Measurements from ENCODE around the gene MITF. TPM values are rescaled to one million over a fixed set of nuclear protein-coding genes. Genes with fewer than 3 reads are reported as not detected.

MITF gene
- total RNA-seq, 4 donors from 2014 or later = 2.1 to 9.1 (median 4.7) TPM

DNA sequence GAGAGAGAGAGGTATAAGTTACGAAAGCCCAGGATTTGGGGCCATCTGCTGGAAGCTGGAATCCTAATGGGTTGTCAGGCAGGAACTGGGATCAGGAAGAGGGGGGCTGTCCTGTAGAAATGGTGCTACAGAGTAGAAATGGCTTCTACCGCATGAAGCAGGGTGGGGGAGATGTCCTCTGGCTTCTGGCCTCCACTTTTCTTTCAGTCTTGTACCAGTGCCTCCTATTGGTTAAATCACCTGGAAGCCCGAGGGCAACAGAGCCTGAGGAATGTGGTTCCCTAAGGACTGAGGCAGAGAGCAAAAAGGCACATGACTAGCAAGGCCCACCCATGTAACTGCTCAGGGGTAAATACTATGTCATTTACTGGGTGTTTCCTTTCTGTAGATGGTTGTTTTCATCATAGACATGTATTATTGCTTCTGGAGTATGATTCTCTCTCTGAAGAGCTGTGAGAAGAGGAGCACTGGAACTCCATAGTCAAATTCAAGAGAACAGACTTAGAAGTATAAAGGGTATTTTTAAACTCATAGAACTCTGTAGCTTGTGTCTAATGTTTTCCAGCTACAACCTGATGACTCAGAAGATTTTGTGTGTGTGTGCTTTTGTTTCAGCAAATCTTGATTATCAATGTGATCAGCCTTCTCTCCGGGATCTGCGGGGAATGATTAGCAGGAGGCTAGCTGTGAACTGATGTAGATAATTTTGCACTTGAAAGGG lies 20.2 kb upstream of the MITF start:
- H3K9me3 ChIP-seq = no peaks in the 10 kb centered on the region

GRCh38 chr3:69719587-69720122 lies 19.6 kb upstream of the MITF start:
- TF ChIP-seq POLR2A (IDR thresholded peaks at IDR 0.05) = no peak
- TF ChIP-seq, protein P1, sequence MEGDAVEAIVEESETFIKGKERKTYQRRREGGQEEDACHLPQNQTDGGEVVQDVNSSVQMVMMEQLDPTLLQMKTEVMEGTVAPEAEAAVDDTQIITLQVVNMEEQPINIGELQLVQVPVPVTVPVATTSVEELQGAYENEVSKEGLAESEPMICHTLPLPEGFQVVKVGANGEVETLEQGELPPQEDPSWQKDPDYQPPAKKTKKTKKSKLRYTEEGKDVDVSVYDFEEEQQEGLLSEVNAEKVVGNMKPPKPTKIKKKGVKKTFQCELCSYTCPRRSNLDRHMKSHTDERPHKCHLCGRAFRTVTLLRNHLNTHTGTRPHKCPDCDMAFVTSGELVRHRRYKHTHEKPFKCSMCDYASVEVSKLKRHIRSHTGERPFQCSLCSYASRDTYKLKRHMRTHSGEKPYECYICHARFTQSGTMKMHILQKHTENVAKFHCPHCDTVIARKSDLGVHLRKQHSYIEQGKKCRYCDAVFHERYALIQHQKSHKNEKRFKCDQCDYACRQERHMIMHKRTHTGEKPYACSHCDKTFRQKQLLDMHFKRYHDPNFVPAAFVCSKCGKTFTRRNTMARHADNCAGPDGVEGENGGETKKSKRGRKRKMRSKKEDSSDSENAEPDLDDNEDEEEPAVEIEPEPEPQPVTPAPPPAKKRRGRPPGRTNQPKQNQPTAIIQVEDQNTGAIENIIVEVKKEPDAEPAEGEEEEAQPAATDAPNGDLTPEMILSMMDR (IDR thresholded peaks at IDR 0.05) = no peak
- Histone ChIP-seq H3K4me1 (no peaks in the 10 kb centered on the region), H3K9me3 (no peaks in the 10 kb centered on the region), H3K27ac (no peak overlapping the region), H3K4me3 (no peak overlapping the region), H3K27me3 (no peaks in the 10 kb centered on the region), H3K36me3 (no peaks in the 10 kb centered on the region)
- no peak for DNase-seq

More for the DNA sequence above, 20.2 kb upstream of the MITF start:
- H3K4me3 ChIP-seq = no peak overlapping the region
- no peaks in the 10 kb centered on the region for H3K4me1 ChIP-seq
- TF ChIP-seq POLR2A (IDR thresholded peaks at IDR 0.05) = no peak
- TF ChIP-seq, protein P1 (IDR thresholded peaks at IDR 0.05) = no peak
- H3K36me3 ChIP-seq = no peaks in the 10 kb centered on the region
- no peak for DNase-seq
- H3K27ac ChIP-seq = no peak overlapping the region
- H3K27me3 ChIP-seq = no peaks in the 10 kb centered on the region

- H3K27me3 ChIP-seq = no peaks in the 10 kb centered on the region
- TF ChIP-seq, protein P1 (IDR thresholded peaks at IDR 0.05) = no peak
- TF ChIP-seq POLR2A (IDR thresholded peaks at IDR 0.05) = no peak
- H3K27ac ChIP-seq = no peak overlapping the region
- DNase-seq = no peak
- H3K36me3 ChIP-seq = no peaks in the 10 kb centered on the region
- no peaks in the 10 kb centered on the region for H3K4me1 ChIP-seq
- no peaks in the 10 kb centered on the region for H3K9me3 ChIP-seq
- H3K4me3 ChIP-seq = no peak overlapping the region
These were observed 18.4 kb upstream of the MITF start for GRCh38 chr3:69720824-69721223.

DNA sequence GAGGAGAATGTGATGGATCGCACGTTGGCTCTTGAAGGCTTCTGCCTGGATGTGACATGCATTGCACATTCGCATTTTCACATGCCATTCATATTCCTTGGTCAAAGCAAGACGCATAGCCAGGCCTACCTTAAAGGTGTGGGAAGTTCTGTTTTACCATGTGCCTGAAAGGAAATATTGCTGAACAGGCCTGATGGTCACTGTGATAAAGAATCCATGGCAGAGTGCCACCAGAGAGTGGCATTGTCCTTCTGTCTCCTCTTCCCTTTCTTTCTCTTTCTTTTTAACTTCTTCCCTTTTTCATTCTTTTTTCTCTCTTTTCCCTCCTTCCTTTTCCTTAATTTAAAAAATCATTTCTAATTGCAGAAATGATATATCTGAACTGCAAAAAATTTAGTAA lies 15.9 kb upstream of the MITF start:
- H3K4me3 ChIP-seq = no peak overlapping the region
- no peak for DNase-seq
- no peaks in the 10 kb centered on the region for H3K36me3 ChIP-seq
- TF ChIP-seq POLR2A (IDR thresholded peaks at IDR 0.05) = no peak
- TF ChIP-seq, protein P1 (IDR thresholded peaks at IDR 0.05) = no peak
- no peak overlapping the region for H3K27ac ChIP-seq
- no peaks in the 10 kb centered on the region for H3K4me1 ChIP-seq
- no peaks in the 10 kb centered on the region for H3K27me3 ChIP-seq
- no peaks in the 10 kb centered on the region for H3K9me3 ChIP-seq

DNA sequence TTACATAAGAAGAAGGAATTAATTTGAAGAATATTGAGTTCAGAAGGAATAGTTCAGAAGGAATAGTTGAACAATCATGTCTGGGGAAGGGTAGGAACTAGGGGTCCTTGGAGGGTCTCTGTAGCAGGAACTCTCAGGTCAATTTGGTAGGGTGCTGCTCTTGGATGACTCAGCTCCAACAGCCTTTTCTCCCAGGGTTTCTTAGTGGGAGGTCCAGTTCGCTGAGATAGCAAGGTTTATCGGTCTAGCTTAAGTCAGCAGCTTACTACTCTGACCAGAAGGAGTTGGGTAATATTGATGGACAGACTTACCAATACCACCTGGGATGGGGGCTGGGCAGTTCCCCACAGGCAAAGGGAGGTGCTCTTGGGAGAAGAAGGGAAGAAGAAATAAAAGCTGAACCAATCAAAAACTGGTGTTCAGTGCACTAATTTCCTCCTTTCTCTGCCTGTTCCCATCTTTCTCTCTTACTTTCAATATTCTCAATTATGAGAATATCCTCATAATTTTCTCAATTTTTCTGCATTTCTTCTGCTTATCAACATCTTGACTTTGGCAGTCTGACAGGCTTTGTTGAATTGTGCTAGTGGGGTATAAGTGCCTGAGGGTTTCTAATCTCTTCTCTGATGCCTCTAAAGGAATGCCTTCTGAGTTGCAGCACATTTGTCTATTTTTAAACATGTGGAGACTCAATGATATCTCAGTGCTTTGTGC lies 14.4 kb upstream of the MITF start:
- no peaks in the 10 kb centered on the region for H3K36me3 ChIP-seq
- H3K9me3 ChIP-seq = no peaks in the 10 kb centered on the region
- H3K27me3 ChIP-seq = no peaks in the 10 kb centered on the region
- DNase-seq = no peak
- no peak overlapping the region for H3K4me3 ChIP-seq
- no peaks in the 10 kb centered on the region for H3K4me1 ChIP-seq
- H3K27ac ChIP-seq = no peak overlapping the region
- TF ChIP-seq, protein P1 (IDR thresholded peaks at IDR 0.05) = no peak
- no peak for TF ChIP-seq POLR2A (IDR thresholded peaks at IDR 0.05)
